Measurements from ENCODE around the gene BNC2. TPM values are rescaled to one million over a fixed set of nuclear protein-coding genes. Genes with fewer than 3 reads are reported as not detected.

The BNC2 gene
- total RNA-seq, 1 donor from 2014 or later: 38.0 TPM

- peaks cover 10% of the 10 kb centered on the region for H3K27me3 ChIP-seq (ENCODE audit: insufficient read depth, low read length)
- Mint-ChIP-seq H3K27me3 (ENCODE audit: low read depth, unreplicated experiment) (no peaks in the 10 kb centered on the region), H3K9me3 (ENCODE audit: unreplicated experiment) (no peaks in the 10 kb centered on the region), H3K4me1 (ENCODE audit: low read depth, unreplicated experiment) (peaks cover 41% of the 10 kb centered on the region), H3K36me3 (ENCODE audit: low read depth, unreplicated experiment) (peaks cover 8% of the 10 kb centered on the region), H3K4me3 (ENCODE audit: unreplicated experiment) (no peak overlapping the region), H3K27ac (ENCODE audit: unreplicated experiment) (no peak overlapping the region)
- no peak overlapping the region for H2AFZ ChIP-seq (ENCODE audit: low read depth, low read length)
- H3K9ac ChIP-seq (ENCODE audit: low read length): no peak overlapping the region
- no peak for TF ChIP-seq CTCF (IDR thresholded peaks at IDR 0.05; ENCODE audit: insufficient read depth, low read depth, low read length)
- TF ChIP-seq EZH2 (IDR thresholded peaks at IDR 0.05; ENCODE audit: insufficient read depth, low read length): no peak
- H3K4me3 ChIP-seq (ENCODE audit: insufficient read depth, low read depth, low read length): no peak overlapping the region
- H4K20me1 ChIP-seq (ENCODE audit: insufficient read depth, low read length): peaks cover 3% of the 10 kb centered on the region
- H3K79me2 ChIP-seq (ENCODE audit: insufficient read depth, low read length): no peaks in the 10 kb centered on the region
- H3K27ac ChIP-seq (ENCODE audit: low read depth, low read length): peak overlapping the region; percentile 3
- DNase-seq (ENCODE audit: low read depth) (peak; percentile 73), FAIRE-seq (peak; percentile 60)
- H3K9me3 ChIP-seq (ENCODE audit: insufficient read depth, low read depth, low read length): no peaks in the 10 kb centered on the region
- peak overlapping the region; percentile 47 for H3K4me2 ChIP-seq (ENCODE audit: low read length)
- H3K36me3 ChIP-seq (ENCODE audit: insufficient read depth, low read length): no peaks in the 10 kb centered on the region
- H3K4me1 ChIP-seq (ENCODE audit: insufficient read depth, low read length): peaks cover 19% of the 10 kb centered on the region
These were observed 444.8 kb downstream of the BNC2 start for GRCh38 chr9:16425562-16426231.

DNA sequence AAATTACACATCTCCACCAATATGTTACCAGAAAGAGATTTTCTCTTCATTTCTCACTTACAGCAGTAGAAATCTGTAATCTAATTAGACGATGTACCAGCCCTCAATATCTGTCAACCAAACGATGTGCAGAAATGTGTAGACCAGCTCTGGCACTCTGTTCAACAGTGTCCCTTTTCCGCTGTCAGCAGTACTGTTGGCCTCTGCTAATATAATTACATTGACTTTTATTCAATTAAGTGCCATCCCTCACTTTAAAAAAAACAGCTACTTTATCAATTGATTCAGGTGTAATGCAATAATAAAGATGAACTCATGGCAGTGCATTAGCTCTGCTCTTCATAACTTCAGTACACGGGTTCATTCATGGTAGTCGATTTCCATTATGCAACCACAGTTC lies 448.4 kb downstream of the BNC2 start:
- peaks cover 18% of the 10 kb centered on the region for H3K36me3 Mint-ChIP-seq (ENCODE audit: low read depth, unreplicated experiment)
- FAIRE-seq: no peak
- no peak overlapping the region for H2AFZ ChIP-seq (ENCODE audit: low read depth, low read length)
- H3K4me1 ChIP-seq (ENCODE audit: insufficient read depth, low read length): peaks cover 25% of the 10 kb centered on the region
- H3K9me3 ChIP-seq (ENCODE audit: insufficient read depth, low read depth, low read length): no peaks in the 10 kb centered on the region
- H3K79me2 ChIP-seq (ENCODE audit: insufficient read depth, low read length): no peaks in the 10 kb centered on the region
- DNase-seq (ENCODE audit: low read depth): no peak
- no peaks in the 10 kb centered on the region for H3K27me3 Mint-ChIP-seq (ENCODE audit: low read depth, unreplicated experiment)
- no peak for TF ChIP-seq CTCF (IDR thresholded peaks at IDR 0.05; ENCODE audit: insufficient read depth, low read depth, low read length)
- no peak for TF ChIP-seq EZH2 (IDR thresholded peaks at IDR 0.05; ENCODE audit: insufficient read depth, low read length)
- H3K9ac ChIP-seq (ENCODE audit: low read length): no peak overlapping the region
- H3K9me3 Mint-ChIP-seq (ENCODE audit: unreplicated experiment): no peaks in the 10 kb centered on the region
- peak overlapping the region; percentile 21 for H3K27ac Mint-ChIP-seq (ENCODE audit: unreplicated experiment)
- no peak overlapping the region for H3K4me3 Mint-ChIP-seq (ENCODE audit: unreplicated experiment)
- no peak overlapping the region for H3K4me3 ChIP-seq (ENCODE audit: insufficient read depth, low read depth, low read length)
- H3K27ac ChIP-seq (ENCODE audit: low read depth, low read length): no peak overlapping the region
- peaks cover 51% of the 10 kb centered on the region for H3K4me1 Mint-ChIP-seq (ENCODE audit: low read depth, unreplicated experiment)
- no peak overlapping the region for H3K4me2 ChIP-seq (ENCODE audit: low read length)
- peaks cover 10% of the 10 kb centered on the region for H3K27me3 ChIP-seq (ENCODE audit: insufficient read depth, low read length)
- peaks cover 11% of the 10 kb centered on the region for H4K20me1 ChIP-seq (ENCODE audit: insufficient read depth, low read length)
- H3K36me3 ChIP-seq (ENCODE audit: insufficient read depth, low read length): peaks cover 5% of the 10 kb centered on the region

DNA sequence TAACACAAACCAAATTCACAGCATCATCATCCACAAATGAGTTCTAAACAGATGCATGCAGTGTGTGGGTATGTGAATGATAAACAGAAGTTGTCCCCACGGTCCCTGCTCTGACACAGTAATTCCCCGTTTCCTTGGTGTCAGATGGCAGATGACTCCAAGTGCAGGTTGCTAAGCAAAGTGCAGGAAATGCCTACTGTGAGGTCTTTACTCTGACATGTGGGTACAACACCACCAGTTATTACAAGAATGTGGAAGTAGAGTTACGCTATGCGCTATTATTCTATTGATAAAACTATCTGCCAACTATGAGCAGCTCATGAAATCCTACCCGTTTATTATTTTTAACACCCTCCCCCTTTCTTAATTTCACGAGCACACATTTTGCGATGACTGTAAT lies 448.9 kb downstream of the BNC2 start:
- H3K9me3 Mint-ChIP-seq (ENCODE audit: unreplicated experiment): no peaks in the 10 kb centered on the region
- H3K36me3 ChIP-seq (ENCODE audit: insufficient read depth, low read length): peaks cover 5% of the 10 kb centered on the region
- H3K4me1 Mint-ChIP-seq (ENCODE audit: low read depth, unreplicated experiment): peaks cover 56% of the 10 kb centered on the region
- no peak overlapping the region for H3K4me3 Mint-ChIP-seq (ENCODE audit: unreplicated experiment)
- H3K36me3 Mint-ChIP-seq (ENCODE audit: low read depth, unreplicated experiment): peaks cover 18% of the 10 kb centered on the region
- peaks cover 25% of the 10 kb centered on the region for H3K4me1 ChIP-seq (ENCODE audit: insufficient read depth, low read length)
- peaks cover 10% of the 10 kb centered on the region for H3K27me3 ChIP-seq (ENCODE audit: insufficient read depth, low read length)
- TF ChIP-seq CTCF (IDR thresholded peaks at IDR 0.05; ENCODE audit: insufficient read depth, low read depth, low read length) (no peak), EZH2 (IDR thresholded peaks at IDR 0.05; ENCODE audit: insufficient read depth, low read length) (no peak)
- H3K27me3 Mint-ChIP-seq (ENCODE audit: low read depth, unreplicated experiment): no peaks in the 10 kb centered on the region
- H3K9me3 ChIP-seq (ENCODE audit: insufficient read depth, low read depth, low read length): no peaks in the 10 kb centered on the region
- H3K4me3 ChIP-seq (ENCODE audit: insufficient read depth, low read depth, low read length): no peak overlapping the region
- no peak overlapping the region for H3K9ac ChIP-seq (ENCODE audit: low read length)
- FAIRE-seq (peak; percentile 60), DNase-seq (ENCODE audit: low read depth) (peak; percentile 44)
- H4K20me1 ChIP-seq (ENCODE audit: insufficient read depth, low read length): peaks cover 11% of the 10 kb centered on the region
- no peak overlapping the region for H2AFZ ChIP-seq (ENCODE audit: low read depth, low read length)
- H3K27ac Mint-ChIP-seq (ENCODE audit: unreplicated experiment): peak overlapping the region; percentile 21
- no peaks in the 10 kb centered on the region for H3K79me2 ChIP-seq (ENCODE audit: insufficient read depth, low read length)
- no peak overlapping the region for H3K27ac ChIP-seq (ENCODE audit: low read depth, low read length)
- peak overlapping the region; percentile 27 for H3K4me2 ChIP-seq (ENCODE audit: low read length)

All from astrocyte (in vitro differentiated cells and primary cell).